ENCODE measurements around the gene HELQ.
"Not testable (repeated sequence)": the region's sequence is repeated elsewhere in the genome, so short reads cannot be mapped to it uniquely, and the experiment has no call there.

HELQ gene, protein sequence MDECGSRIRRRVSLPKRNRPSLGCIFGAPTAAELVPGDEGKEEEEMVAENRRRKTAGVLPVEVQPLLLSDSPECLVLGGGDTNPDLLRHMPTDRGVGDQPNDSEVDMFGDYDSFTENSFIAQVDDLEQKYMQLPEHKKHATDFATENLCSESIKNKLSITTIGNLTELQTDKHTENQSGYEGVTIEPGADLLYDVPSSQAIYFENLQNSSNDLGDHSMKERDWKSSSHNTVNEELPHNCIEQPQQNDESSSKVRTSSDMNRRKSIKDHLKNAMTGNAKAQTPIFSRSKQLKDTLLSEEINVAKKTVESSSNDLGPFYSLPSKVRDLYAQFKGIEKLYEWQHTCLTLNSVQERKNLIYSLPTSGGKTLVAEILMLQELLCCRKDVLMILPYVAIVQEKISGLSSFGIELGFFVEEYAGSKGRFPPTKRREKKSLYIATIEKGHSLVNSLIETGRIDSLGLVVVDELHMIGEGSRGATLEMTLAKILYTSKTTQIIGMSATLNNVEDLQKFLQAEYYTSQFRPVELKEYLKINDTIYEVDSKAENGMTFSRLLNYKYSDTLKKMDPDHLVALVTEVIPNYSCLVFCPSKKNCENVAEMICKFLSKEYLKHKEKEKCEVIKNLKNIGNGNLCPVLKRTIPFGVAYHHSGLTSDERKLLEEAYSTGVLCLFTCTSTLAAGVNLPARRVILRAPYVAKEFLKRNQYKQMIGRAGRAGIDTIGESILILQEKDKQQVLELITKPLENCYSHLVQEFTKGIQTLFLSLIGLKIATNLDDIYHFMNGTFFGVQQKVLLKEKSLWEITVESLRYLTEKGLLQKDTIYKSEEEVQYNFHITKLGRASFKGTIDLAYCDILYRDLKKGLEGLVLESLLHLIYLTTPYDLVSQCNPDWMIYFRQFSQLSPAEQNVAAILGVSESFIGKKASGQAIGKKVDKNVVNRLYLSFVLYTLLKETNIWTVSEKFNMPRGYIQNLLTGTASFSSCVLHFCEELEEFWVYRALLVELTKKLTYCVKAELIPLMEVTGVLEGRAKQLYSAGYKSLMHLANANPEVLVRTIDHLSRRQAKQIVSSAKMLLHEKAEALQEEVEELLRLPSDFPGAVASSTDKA

DNA sequence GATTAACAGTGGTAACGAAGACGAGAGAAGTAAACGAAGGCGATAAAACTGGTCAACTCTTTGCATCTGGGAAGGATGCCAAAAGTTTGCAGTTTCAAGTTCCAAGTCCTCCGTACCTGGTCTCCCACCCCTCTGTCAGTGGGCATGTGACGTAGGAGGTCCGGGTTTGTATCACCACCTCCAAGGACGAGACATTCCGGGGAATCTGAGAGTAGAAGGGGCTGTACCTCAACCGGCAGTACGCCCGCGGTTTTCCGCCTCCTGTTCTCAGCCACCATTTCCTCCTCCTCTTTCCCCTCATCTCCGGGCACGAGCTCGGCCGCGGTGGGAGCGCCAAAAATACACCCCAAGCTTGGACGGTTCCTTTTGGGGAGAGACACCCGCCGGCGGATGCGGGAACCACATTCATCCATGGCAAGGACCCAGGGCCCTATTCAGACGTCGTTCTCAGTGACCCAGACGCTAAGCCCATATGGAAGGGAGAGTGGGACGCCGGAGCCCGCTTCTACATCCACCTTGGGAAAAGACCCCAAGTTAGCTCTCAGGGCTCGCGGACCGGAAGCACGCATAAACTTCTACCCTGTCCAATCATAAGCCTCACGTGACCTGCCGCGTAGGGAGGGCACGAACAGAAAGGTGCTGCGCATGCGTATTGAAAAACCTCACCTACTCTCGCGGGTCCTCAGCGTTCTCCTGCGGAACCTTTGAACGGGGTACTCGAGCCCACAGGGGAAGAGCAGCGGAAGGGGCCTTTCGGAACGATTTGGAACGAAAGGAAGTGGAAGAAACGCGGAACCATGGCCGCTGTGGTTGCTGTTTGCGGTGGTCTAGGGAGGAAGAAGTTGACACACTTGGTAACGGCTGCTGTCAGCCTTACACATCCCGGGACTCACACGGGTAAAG, at the start of gene HELQ, which contains the start of gene MRPS18C:
Gene HELQ, minus strand, starts transcription at position 543 of the 903 bp plus-strand sequence. Its CDS starts 130 bp downstream, at position 413.
Gene MRPS18C, plus strand, starts transcription at position 778 of the 903 bp plus-strand sequence. Its CDS starts 20 bp downstream, at position 798.
- DNase-seq, result peak; percentile 98

DNA sequence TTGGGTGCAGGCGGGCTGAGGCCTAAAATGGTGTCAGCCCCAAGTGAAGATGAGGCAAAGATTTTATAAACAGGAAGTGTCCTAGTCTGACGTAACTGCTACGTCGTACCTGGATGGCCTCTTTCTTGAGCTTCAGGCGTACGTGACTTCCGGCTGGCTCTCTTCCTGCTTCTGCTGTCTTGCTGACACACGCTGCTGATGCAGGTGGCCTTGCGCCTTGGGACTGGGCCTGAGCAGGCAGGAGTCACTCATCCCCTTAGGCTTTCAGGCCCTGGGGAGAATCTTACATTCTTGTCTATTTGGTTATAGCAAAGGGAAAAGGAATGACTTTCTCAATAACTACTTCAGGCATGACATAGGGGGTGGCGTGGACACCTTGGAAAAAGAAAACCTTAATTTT, 49.4 kb upstream of the HELQ start:
- DNase-seq, result no peak

DNA sequence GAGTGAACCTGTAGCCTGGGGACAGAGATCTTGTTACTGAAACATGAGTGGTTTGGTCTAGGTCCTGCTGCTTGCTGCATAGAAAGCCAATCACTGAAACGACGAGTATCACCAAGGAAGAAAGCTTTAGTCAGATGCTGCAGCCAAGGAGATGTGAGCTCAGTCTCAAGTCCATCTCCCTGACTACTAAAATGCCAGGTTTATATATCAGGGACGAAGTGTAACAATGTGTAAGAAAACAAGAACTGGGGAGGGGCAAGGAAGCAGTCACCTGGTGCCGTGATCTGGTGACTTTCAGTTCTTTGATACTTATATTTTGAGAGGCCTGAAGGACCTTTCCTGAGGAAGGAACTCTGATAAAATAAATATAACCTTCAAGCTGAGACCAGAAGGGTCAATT, 48.9 kb upstream of the HELQ start:
- DNase-seq, result no peak

DNA sequence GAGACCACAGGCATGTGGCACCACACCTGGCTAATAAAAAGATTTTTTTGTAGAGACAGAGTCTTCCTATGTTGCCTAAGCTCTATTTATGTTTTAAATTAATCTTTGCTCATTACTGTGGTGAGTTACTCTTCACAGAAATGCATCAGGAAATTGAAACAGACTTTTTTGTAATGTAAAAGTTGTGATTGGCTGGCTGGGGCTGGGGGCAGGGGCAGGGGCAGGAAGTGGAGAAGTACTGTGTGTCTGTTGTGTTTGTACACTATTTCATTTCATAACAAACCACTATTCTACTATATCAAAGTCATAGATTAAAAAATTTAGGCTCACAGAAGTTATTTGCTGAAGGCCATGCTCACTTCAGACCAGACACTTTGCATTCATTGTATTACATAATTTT, 48.4 kb upstream of the HELQ start:
- DNase-seq, result no peak

DNA sequence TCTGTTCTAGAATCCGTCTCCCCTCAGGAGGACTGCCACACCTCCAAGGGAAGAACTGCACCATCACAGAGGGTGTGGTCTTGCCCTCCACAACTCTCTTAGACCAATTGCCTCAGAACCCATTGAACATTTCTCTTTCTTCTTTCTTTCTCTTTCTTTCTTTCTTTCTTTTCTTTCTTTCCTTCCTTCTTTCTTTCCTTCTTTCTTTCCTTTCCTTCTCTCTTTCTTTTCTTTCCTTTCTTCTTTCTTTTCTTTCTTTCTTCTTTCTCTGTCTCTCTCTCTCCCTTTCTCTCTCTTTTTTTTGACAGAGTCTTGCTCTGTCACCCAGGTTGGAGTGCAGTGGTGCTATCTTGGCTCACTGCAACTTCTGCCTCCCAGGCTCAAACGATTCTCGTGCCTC, 46.0 kb upstream of the HELQ start:
- not testable (repeated sequence) for DNase-seq

DNA sequence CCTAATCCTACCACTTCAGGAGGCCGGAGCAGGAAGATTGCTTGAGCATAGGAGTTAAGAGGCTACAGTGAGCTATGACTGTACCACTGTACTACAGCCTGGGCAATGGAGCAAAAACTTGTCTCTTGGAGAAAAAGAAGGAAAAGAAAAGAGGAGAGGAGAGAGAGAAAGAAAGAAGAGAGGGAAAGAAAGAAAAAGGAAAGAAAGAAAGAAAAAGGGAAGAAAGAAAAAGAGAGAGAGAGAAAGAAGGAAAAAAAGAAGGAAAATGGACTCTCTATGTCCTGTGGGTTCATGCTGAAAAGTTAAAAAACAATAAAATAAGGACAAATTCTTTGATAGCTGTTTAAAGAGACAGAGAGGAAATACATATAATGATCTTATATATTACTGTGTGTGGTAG, 42.6 kb upstream of the HELQ start:
- DNase-seq, result no peak

DNA sequence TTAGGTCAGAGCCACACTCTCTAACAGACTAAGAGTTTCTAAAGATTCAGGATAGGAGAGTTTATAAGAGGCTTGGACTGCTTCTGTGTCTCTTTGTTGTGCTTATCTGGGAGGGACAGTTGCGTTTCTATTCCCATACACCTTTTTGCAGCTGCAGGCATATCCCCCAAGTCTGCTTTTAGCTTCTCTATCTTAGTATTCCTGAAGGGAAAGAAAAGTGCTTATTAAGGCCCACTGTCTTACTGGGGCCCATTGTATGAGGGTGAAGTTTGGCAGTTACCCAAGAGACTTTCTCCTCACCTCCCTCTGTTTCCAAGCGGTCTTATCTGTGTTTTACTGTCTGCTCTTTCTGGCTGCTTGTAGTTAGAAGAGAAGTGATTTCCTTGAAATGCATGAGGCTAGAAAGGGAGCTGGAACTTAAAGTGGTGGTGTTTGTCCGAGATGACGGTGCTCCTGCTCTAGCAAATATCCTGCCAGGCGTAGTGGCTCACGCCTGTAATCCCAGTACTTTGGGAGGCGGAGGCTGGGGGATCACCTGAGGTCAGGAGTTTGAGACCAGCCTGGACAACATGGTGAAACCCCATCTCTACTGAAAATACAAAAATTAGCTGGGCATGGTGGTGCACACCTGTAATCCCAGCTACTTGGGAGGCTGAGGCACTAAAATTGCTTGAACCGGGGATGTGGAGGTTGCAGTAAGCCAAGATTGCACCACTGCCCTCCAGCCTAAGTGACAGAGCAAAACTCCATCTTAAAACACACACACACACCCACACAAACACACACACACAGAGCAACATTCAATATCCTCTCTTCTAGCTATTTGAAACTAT, 40.7 kb upstream of the HELQ start:
- DNase-seq, result not testable (repeated sequence)

DNA sequence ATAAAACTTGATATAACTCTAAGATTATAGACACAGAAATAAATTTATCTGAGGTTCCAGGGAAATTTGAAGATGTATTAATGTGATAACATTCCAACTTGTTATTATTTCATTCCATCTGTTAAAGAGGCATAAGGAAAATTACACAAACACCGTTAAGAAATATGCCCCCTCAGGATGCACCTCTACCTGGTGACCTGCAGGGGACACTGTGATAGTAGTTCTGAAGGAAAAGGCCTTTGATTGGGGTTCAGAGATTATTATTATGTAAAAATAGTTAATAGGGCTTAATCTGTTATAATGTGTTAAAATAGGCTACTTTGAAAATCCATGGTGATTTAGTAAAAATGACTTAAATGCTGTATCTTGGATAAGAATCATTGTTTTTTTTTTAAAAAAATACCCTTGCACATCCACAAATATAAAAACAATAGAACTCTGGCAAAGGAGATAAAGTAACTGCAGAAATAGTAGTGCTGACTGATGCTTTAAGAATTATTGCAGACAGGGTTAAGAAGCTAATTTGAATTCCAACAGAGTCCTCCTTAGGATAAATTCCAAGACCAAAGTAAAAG, 35.3 kb upstream of the HELQ start:
- DNase-seq, result no peak

DNA sequence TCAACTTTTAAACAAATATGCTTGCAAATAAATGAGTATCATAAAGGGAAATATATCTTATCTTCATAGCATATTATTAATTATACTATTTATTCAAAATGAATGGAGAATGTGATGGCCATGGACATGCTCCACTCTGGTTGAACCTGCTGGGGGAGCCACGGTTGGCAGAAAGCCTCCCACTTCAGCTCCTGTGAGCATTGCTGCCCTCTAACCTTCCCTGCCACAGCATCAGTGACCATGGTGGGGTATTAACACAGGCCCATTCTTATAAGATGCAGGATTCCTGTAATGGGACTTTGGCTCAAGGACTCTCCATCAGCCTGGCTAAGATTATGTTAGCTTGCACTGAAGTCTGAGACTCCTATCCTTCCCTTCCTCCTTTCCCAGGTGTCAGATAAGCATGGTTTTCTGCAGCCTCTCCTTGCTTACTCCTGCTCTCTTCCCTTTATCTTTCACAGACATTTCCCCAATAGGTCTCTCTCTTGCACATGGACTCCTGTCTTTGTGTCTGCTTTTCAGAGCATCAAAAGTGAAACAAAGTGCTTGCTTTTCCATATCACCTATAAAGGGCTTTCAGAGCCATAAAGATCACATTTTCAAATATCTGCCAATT, 34.2 kb upstream of the HELQ start:
- no peak for DNase-seq

DNA sequence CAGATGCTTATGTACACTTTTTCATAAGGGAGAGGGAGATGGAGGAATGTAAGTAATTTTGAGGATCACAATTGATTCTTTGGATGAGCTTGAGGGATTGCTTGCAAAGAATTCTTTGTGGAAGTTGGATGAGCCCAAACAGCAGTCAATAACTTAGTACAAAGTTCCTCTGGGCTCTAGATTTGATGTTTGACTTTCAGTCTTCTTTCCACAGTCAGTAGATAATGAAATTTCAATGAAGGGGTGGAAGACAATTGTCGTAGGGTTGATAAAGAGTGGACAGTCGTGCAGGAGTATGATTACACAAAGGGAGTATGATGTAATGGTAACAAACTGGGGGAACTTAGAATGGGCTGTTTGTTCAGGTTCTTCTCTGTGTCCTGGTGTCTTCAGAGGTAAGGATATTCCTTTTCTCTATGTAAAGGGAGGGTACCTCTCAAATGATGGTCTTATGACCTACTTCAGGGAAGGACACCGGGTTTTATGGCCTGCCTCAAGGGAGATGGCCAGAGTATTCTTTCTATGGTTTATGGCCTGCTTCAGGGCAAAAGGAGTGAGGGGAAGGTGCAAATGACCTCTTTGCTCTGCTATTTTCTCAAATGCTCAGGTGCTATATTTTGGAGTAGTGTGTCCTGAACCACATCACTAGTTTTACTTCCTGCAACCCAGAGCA, 31.0 kb upstream of the HELQ start:
- no peak for DNase-seq

DNA sequence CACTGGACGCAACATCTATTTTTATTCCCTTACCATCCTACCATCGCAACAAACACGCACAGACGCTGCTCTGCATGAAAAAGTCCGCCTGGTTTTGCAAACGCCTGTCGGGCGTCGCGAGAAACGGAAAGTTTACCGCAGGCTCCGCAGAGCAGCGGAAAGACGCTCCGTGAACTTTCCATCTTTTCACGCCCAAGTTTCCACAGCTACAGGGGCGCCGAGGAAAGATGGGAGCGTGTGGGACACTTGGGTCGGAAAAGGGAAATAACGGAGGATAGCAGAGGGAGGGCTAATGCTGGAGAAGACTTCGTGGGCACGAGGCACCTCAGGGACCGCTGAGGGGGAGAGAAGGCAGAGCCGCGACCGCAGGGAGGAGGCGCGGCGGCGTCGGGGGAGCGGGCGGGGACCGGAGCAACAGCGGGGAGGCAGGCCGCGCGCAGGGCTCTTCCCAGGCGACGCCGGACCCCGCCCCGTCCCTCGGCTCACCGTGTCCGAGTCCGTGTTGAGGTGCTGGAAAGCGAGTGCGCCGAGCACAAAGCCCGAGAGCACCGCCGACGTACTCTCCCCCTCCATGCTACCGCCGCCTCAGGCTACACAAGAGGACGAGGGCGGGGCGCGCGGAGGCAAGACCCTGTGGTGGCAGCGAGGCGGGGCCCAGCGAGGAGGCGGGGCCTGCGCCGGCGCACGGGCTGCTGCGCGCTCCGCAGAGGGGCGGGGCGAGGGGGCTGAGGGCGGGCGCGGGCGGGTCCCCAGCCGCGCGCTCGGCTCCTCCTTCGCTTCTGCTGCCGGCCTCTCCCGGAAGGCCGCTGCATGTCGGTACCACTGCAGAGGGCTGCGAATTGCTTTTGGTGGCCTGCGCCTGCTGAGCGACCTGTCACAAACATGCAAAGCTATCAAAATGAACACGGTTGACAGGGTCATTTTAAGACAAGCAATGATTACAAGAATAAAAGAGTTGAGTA, 29.2 kb upstream of the HELQ start, which contains the start of gene ABRAXAS1:
Gene ABRAXAS1, minus strand, starts transcription at position 601 of the 962 bp plus-strand sequence. Its CDS starts 28 bp downstream, at position 573.
- peak; percentile 97 for DNase-seq

DNA sequence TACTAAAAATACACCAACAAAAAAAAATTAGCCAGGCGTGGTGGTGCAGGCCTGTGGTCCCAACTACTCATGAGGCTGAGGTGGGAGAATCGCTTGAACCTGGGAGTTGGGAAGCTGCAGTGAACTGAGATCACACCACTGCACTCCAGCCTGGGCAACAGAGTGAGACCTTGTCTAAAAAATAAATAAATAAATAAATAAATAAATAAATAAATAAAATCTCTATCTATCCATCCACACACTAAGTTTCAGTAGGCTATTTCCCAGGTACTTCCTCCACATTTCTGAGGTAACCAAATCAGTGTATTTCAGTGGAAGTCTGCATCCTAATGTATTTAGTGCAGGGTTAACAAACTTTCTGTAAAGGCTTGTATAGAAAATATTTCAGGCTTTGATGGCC, 18.3 kb upstream of the HELQ start:
- no peak for DNase-seq

DNA sequence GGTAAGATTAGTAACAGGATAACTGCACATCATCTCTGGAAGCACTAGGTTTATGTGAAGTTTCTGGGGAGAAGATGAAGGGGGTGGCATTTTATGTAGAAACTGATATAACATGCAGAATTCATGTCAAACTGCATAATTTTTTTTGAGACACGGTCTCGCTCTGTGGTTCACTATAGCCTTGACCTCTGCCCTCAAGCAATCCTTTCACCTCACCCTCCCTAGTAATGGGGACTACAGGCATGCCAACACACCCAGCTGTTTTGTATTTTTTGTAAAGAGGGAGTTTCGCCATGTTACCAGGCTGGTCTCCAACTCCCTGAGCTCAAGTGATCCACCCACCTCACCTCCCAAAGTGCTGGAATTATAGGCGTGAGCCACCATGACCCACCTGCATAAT, 17.8 kb upstream of the HELQ start:
- DNase-seq, result no peak

DNA sequence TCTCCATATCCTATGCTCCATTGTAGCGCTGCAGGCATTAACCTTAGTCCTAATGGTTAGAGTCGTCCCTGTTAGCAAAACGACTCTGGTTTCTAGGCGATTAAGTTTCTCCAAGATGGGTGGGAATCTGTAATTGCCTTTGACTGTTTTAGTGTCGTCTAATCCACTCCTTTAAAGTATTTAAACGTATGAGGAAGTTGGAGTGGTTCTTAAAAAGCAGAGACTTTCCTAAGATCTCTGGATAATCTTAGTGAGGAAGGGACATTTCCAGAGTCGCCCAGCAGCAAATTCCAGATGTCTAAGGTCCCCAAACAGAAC, 520 bp upstream of the HELQ start:
- no peak for DNase-seq

DNA sequence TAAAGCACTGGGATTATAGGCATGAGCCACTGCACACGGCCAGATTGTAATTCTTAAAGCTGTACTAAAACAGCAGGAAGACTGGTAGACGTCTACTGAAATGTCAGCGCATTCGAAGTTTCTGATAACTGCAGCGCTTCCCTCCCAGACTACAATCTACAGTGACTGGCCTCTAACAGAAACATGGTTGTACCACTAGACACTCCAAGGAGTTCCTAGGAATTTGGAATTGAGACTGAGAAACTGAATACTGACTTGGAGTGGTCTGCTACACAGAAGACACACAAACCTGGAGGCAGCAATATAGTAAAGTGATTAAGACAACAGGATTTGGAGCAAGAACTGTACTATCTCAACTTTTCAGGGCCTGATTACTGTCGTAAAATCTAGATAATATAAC, 937 bp downstream of the HELQ start:
- no peak for DNase-seq

DNA sequence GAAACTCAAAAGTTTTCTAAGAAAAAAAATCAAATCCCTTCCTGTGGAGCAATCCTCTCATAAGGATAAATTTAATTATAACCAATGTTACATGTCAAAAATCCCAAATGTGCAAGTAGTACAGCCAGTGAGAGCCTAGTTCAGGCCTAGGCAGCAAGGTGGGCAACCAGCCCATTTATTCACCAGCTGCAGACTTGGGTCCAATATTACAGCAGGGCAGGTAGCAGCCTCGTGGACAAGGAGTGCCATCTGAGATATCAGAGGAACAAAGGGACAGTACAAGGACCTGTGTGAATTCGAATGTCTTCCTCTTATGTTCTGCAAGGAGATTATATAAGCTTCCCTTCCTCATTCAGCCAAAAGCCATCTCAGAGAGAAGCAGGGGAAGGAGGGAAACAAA, 6.6 kb downstream of the HELQ start:
- DNase-seq, result no peak

DNA sequence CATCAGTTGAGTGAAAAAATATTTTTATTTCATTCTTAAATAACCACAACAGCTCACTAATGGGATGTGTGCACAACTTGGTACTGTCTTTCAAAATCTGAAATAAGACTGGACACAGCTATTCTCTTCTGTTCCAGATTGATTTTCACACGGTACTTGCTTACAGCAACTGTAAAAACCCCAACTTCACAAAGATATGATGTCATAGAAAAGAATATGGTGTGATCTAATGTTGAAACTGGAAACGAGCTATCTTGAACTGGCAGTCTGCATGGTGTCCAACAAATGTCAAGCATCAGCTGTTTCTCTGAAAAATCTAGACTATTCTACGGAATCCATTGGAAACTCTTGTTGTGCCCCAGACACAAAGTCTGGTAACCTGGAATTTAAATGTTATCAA, 14.7 kb downstream of the HELQ start:
- no peak for DNase-seq

DNA sequence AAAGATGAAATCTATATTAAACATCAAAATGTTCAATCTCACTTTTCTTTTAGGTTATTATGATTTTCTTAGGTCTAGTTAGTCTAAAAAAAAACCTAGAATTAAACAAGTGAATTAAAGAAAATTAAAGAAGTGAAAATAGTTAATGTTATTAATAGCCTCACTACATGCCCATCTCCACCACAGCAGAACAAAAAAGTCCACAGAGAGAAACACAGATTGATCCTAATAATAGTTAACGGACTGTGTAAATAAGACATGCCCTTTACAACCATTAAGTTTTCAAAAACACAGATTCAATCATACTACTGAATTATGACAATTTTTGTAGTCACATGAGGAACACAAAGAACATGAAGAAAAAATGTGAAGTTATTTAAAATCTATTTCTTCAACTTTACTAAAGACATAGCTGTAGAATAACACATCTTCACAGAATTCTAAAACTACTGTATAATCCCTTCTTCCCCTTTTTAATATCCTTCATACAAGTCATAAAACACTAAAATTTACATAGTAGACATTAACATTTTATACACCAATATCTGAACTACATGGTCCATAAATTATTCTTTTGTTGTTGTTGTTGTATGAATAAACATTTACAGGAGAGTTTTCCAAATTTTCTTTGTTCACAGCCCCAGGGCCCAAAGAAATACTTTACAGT, 15.3 kb downstream of the HELQ start:
- DNase-seq, result no peak
